K562 (cell line): ENCODE measurements around the gene SCAMP3. TPM values are rescaled to one million over a fixed set of nuclear protein-coding genes. Genes with fewer than 3 reads are reported as not detected.
A peak's percentile ranks its signal among the peaks of the same experiment; 100 is the strongest.
"Not testable (repeated sequence)": the region's sequence is repeated elsewhere in the genome, so short reads cannot be mapped to it uniquely, and the experiment has no call there.

ENCODE experiments used
- ATAC-seq: fragments of 200-7000 bp; cut with Tn5 transposase; 3 replicates; pipeline ENCODE4 v1.9.1; 2020; ENCODE audit warnings: moderate library complexity
- BruUV-seq: library from RNA; stranded (reverse); fragments of 400-500 nt; replicated peaks from 2 replicates; lab custom pipeline; 2021; lab: Mats Ljungman, UMichigan
- CTCF ChIA-PET: fragments of 300-600 bp; formaldehyde crosslinking; extraction: SDS; loops from one replicate; lab custom pipeline; 2021; ENCODE audit warnings: low intra/inter-chr PET ratio; lab: Yijun Ruan, JAX
- POLR2A ChIA-PET: fragments of 300-600, 350-650 bp; sonication (Branson Sonifier 250); formaldehyde crosslinking; extraction: SDS; loops from one replicate; lab custom pipeline; 2021; ENCODE audit warnings: antibody characterized with exemption, inconsistent platforms; lab: Yijun Ruan, JAX
- DNase-seq, 4 experiments: peaks; one replicate each; pipeline versions ENCODE4 v3.0.0 to v3.0.0-alpha.2; 2011 to 2018; ENCODE audit warnings: low spot score in 3 of 4, mixed read lengths in 3 of 4; ENCODE audit errors: extremely low read depth in 1 of 4
- FAIRE-seq: peaks from 2 replicates; lab custom pipeline; 2011; peaks lifted over from hg19 to GRCh38; lab: Jason Lieb, UNC
- H2AFZ ChIP-seq: 2 replicates; pipeline ENCODE4 v1.6.0; 2011; ENCODE audit warnings: low read depth, low read length, control low read depth, inconsistent platforms
- H3K27ac ChIP-seq: fragments of 200-600 bp; 3 replicates; pipeline ENCODE4 v1.8.0; 2011; ENCODE audit warnings: low read depth, mild to moderate bottlenecking, control low read depth, inconsistent platforms, low read length, moderate library complexity, mixed read lengths; ENCODE audit errors: extremely low read depth
- H3K27me3 ChIP-seq, 2 experiments: fragments of 300-600 bp in 1 of 2; 2 replicates in 1 of 2; 3 replicates in 1 of 2; pipeline versions ENCODE4 v1.6.0 to v1.8.0; 2011; ENCODE audit warnings: inconsistent platforms in 2 of 2, low read length in 2 of 2, mild to moderate bottlenecking in 1 of 2, mixed read lengths in 1 of 2, moderate library complexity in 1 of 2; ENCODE audit not compliant: control insufficient read depth in 2 of 2, insufficient read depth in 2 of 2
- H3K36me3 ChIP-seq: fragments of 300-600 bp; 3 replicates; pipeline ENCODE4 v1.8.0; 2011; ENCODE audit warnings: mild to moderate bottlenecking, low read length, inconsistent platforms; ENCODE audit not compliant: control insufficient read depth, insufficient read depth
- H3K4me1 ChIP-seq, 2 experiments: fragments of 200-600 bp in 1 of 2; replicated peaks in 1 of 2; 2 replicates in 1 of 2; 3 replicates in 1 of 2; pipeline versions ENCODE4 v1.5.1 to v1.8.0; 2011; ENCODE audit warnings: inconsistent platforms in 2 of 2, low read length in 2 of 2, mild to moderate bottlenecking in 1 of 2, mixed read lengths in 1 of 2, moderate library complexity in 1 of 2; ENCODE audit not compliant: control insufficient read depth in 2 of 2, insufficient read depth in 2 of 2
- H3K4me2 ChIP-seq: 2 replicates; pipeline ENCODE4 v1.6.1; 2011; ENCODE audit warnings: low read length, control low read depth, inconsistent platforms, mixed read lengths; ENCODE audit not compliant: insufficient read depth
- H3K4me3 ChIP-seq: fragments of 200-600 bp; sonication (generic), shearing (Covaris generic); 2 replicates; pipeline ENCODE4 v1.5.1; 2016; ENCODE audit warnings: control low read depth, inconsistent platforms
- H3K79me2 ChIP-seq: fragments of 200-600 bp; 3 replicates; pipeline ENCODE4 v1.8.0; 2011; ENCODE audit warnings: low read length, inconsistent platforms; ENCODE audit not compliant: control insufficient read depth, insufficient read depth
- H3K9ac ChIP-seq, 2 experiments: 2 replicates each; pipeline versions ENCODE4 v1.6.0 to v1.6.1; 2011; ENCODE audit warnings: low read depth in 2 of 2, low read length in 2 of 2, control low read depth in 1 of 2, inconsistent platforms in 1 of 2, mild to moderate bottlenecking in 1 of 2, mixed read lengths in 1 of 2; ENCODE audit not compliant: insufficient read depth in 1 of 2
- H3K9me1 ChIP-seq: one replicate; pipeline ENCODE4 v1.6.0; 2011; ENCODE audit warnings: inconsistent platforms, mild to moderate bottlenecking, low read length, moderate library complexity; ENCODE audit not compliant: control insufficient read depth, insufficient read depth
- H3K9me3 ChIP-seq: replicated peaks from 2 replicates; pipeline ENCODE4 v1.5.1; 2011; ENCODE audit warnings: low read depth, low read length, inconsistent platforms; ENCODE audit not compliant: control insufficient read depth, insufficient read depth
- H4K20me1 ChIP-seq: replicated peaks from 2 replicates; pipeline ENCODE4 v1.6.1; 2011; ENCODE audit warnings: low read length, inconsistent platforms, mixed read lengths; ENCODE audit not compliant: control insufficient read depth, insufficient read depth
- CCAR2 ChIP-seq: fragments of 200-400 bp; formaldehyde crosslinking; IDR thresholded peaks from 2 replicates; pipeline ENCODE4 v1.6.1; 2017; ENCODE audit warnings: mild to moderate bottlenecking, low read depth, low read length
- CEBPB ChIP-seq: fragments of 450-650 bp; IDR thresholded peaks from 2 replicates; pipeline ENCODE4 v1.6.1; 2016; ENCODE audit warnings: missing genetic modification characterization, missing compliant biosample characterization
- EHMT2 ChIP-seq: fragments of 450-650 bp; IDR thresholded peaks from 2 replicates; pipeline ENCODE4 v1.6.1; 2018; ENCODE audit warnings: antibody characterized with exemption
- EP300 ChIP-seq: IDR thresholded peaks from 2 replicates; pipeline ENCODE4 v1.6.1; 2012; ENCODE audit warnings: low read length, improper control_type of control experiment
- FOXK1 ChIP-seq: sonication (generic); formaldehyde crosslinking; IDR thresholded peaks from 2 replicates; pipeline ENCODE4 v1.8.0; 2022; ENCODE audit warnings: missing genetic modification reagents, mild to moderate bottlenecking, borderline replicate concordance
- KAT8 ChIP-seq: fragments of 450-650 bp; IDR thresholded peaks from 2 replicates; pipeline ENCODE4 v1.6.1; 2016; ENCODE audit warnings: low read depth, mild to moderate bottlenecking
- KLF1 ChIP-seq: fragments of 450-650 bp; IDR thresholded peaks from 2 replicates; pipeline ENCODE4 v1.6.1; 2016; ENCODE audit warnings: missing genetic modification characterization, missing compliant biosample characterization
- SMAD1 ChIP-seq: fragments of 150-350 bp; IDR thresholded peaks from 2 replicates; pipeline ENCODE4 v1.6.1; 2014; ENCODE audit warnings: low read length, low read depth; ENCODE audit not compliant: partially characterized antibody
- ZSCAN32 ChIP-seq: fragments of 450-650 bp; formaldehyde crosslinking; IDR thresholded peaks from 2 replicates; pipeline ENCODE4 v1.4.0; 2020; ENCODE audit warnings: mild to moderate bottlenecking, moderate library complexity
- WGBS: fragments of 100-300 bp; shearing (Covaris generic); methylation state at CpG from one replicate; pipeline ENCODE4 v1.1.6; 2016; ENCODE audit warnings: low coverage, mixed read lengths; ENCODE audit not compliant: insufficient coverage; ENCODE audit errors: missing lambda C conversion rate; 5-methylcytosine and 5-hydroxymethylcytosine counted together
- in situ Hi-C: fragments of 300-500 bp; cut with MboI; formaldehyde crosslinking; loops from 4 replicates; pipeline ENCODE4 v1.15.0; 2018; ENCODE audit warnings: inconsistent platforms, mixed read lengths
- intact Hi-C: fragments of 100-400 bp; cut with micrococcal nuclease; formaldehyde crosslinking; loops from 2 replicates; pipeline ENCODE4 v1.14.2; 2022
- polyA plus RNA-seq, 8 experiments: library from polyadenylated mRNA; depleted of rRNA in 4 of 8; stranded (reverse) in 5 of 8; unstranded in 3 of 8; fragments of >200 nt; fragmentation: Nextera tagmentation in 2 of 8; fragmentation: Illumina TruSeq in 1 of 8; extraction: Ambion mirVana in 2 of 8; extraction: Trizol in 1 of 8; gene quantifications; 2 replicates each; pipeline versions ENCODE4 v1.2.1 to v1.2.3, GENCODE V29; 2011 to 2014; ENCODE audit warnings: inconsistent platforms in 1 of 8, missing spikeins in 1 of 8
- total RNA-seq, 7 experiments: library from RNA; depleted of rRNA in 6 of 7; stranded (reverse); fragments of >200 nt in 6 of 7; fragmentation: Illumina TruSeq in 2 of 7; extraction: Trizol in 2 of 7; gene quantifications; 2 replicates each; pipeline versions ENCODE4 v1.2.1 to v1.2.3, GENCODE V29; 2011 to 2021; ENCODE audit warnings: low replicate concordance in 1 of 7

Gene SCAMP3
- total and polyA plus RNA-seq, 9 of the 15 experiments (the other 6 are each of a cell fraction or from before 2014, with no cell fraction given), result 14.2 to 131 (median 86.1) TPM

DNA sequence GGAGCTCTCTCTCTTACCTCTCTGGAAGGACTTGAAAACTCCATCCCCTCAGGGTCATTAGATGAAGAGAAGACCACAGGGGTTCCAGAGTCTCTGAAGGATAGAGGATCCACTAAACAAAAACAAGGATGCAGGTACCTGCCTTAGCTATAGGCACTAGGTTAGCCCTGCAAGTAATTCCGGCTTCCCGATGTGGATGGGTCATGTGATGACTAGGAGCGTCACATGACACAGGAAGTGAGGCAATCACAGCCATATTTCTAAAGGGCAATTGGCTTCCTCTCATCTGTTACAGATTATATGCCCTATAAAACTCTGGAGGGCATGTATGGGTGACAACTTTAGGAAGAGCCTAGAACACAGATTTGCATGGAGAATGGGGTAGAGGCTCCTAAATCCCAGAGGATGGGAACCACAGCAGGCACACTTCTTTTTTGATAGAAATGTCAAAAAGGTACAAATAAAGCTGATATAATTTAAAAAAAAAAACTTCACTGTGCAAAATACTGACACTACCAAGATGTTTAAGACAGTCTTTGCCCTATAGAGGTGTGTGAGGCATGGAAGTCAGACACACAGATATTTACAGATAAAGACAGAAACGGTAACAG lies 21.0 kb downstream of the SCAMP3 start (continued):
- TF ChIP-seq EP300, result no peak
- no peak for TF ChIP-seq SMAD1
- TF ChIP-seq CCAR2, result no peak
- TF ChIP-seq EHMT2, result no peak
- TF ChIP-seq ZSCAN32, result no peak
- peak; percentile 58 for TF ChIP-seq KAT8
- no peak for TF ChIP-seq KLF1

GRCh38 chr1:155236451-155236850 lies 25.7 kb downstream of the SCAMP3 start:
- no TSS peak for BruUV-seq
- WGBS, result 47% methylated on average over 5 of the region's 5 CpGs
- H3K4me2 ChIP-seq, result no peak overlapping the region
- no peaks in the 10 kb centered on the region for H3K9me1 ChIP-seq
- ATAC-seq (no peak), FAIRE-seq (no peak), DNase-seq (no peak)
- ChIA-PET POLR2A (interaction anchor here (0.6 to 1.0 kb wide), 2 partner anchors 8 to 99 kb away, joined by 3 read pairs; no protein-coding TSS in a partner anchor), CTCF (no interaction called here)
- H3K9me3 ChIP-seq, result no peaks in the 10 kb centered on the region
- in situ Hi-C loops, result no loop called here
- H3K79me2 ChIP-seq, result no peaks in the 10 kb centered on the region
- H3K9ac ChIP-seq, result peak overlapping the region in 1 of 2 experiments; percentile 0; a peak in 1 of 4 replicates
- TF ChIP-seq FOXK1, result no peak
- TF ChIP-seq CEBPB, result peak; percentile 50
- intact Hi-C loops, result no loop called here
- no peak overlapping the region for H3K4me3 ChIP-seq
- H2AFZ ChIP-seq, result no peak overlapping the region
- H3K27ac ChIP-seq, result no peak overlapping the region
- no peaks in the 10 kb centered on the region for H4K20me1 ChIP-seq
- no peaks in the 10 kb centered on the region for H3K27me3 ChIP-seq
- peaks cover 0 to 4% of the 10 kb centered on the region in 2 experiments; a peak in 4 of 5 replicates for H3K4me1 ChIP-seq
- H3K36me3 ChIP-seq, result peaks cover 11% of the 10 kb centered on the region; the same call in 1 of the 3 replicates

- FAIRE-seq, H2AFZ ChIP-seq, H3K4me2 ChIP-seq, H3K9ac ChIP-seq, ATAC-seq, in situ Hi-C loops, DNase-seq, H3K9me3 ChIP-seq, H3K27me3 ChIP-seq, CTCF ChIA-PET, BruUV-seq, H3K9me1 ChIP-seq, H3K79me2 ChIP-seq, H4K20me1 ChIP-seq, H3K4me3 ChIP-seq, intact Hi-C loops, H3K27ac ChIP-seq: not testable (repeated sequence)
- Histone ChIP-seq H3K4me1 (peaks cover 0 to 11% of the 10 kb centered on the region in 2 experiments; a peak in 3 of 5 replicates), H3K36me3 (peaks cover 11% of the 10 kb centered on the region; the same call in 1 of the 3 replicates)
- WGBS, result 53% methylated on average over 4 of the region's 9 CpGs
- POLR2A ChIA-PET, result interaction anchor here (1.0 kb wide), 1 partner anchor 9 kb away, joined by 3 read pairs; no protein-coding TSS in a partner anchor
These were observed 26.8 kb downstream of the SCAMP3 start for GRCh38 chr1:155235375-155235774.
